Activated CD4-positive, alpha-beta T cell treated with anti-CD3 and anti-CD28 coated beads, Interleukin-2, amount 50 U/mL, for 24 hours (primary cell): ENCODE results near the gene SH3RF2.
A peak's percentile ranks its signal among the peaks of the same experiment; 100 is the strongest.
"Not testable (repeated sequence)": the region's sequence is repeated elsewhere in the genome, so short reads cannot be mapped to it uniquely, and the experiment has no call there.

ENCODE experiments used
- DNase-seq, 2 donors: peaks; one replicate each; pipeline ENCODE4 v3.0.0-alpha.2; 2020; ENCODE audit warnings: low read depth in 1 of 2, low spot score in 1 of 2

Gene SH3RF2

DNA sequence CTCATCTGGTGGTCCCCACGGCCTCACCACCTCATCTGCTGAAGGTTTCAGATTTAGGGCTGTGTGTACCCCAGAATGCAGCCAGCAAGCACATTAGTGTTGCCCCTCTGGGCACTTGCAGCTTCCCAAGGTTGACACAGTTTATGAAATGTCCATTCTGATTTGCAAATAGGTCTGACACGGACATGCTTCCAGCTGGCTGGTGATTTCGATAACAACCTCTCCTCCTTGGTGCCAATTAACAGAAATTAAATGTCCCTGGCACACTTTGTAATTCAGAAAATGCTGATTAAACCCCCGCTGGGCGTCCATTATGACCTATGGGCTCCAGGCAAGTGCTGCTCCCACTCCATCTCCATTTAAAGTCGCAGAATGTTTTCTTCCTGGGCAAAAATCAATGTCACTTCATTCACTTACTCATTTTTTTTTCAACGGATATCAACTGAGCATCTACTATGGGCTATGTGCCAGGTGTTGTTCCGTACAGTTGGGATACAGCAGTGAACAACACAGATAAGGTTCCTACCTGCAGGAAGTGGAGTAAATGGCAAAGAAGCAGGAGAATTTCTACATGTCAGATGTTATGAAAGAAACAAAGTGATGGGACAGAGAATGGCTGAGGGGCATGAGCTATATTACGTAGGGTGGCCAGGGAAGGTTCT, 137.0 kb downstream of the SH3RF2 start:
- DNase-seq, result no peak

DNA sequence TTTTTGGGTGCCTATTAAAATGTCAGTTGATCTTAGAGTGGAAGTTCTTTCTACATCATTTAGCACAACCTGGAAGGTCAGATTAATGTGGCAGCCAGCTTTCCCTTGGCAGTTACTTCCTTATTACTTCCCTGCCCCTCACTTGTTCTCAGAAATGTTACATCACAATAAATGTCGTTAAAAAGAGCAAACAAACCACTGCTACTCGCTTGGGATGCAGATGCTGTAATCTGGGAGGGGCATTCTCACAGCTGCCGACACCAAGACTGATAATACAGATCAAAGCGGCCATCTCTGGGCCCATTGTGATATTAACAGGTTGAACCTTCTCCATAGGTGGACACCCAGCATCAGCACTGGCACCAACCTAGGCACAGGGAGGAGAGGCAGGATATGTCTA, 139.7 kb downstream of the SH3RF2 start:
- DNase-seq, result no peak

DNA sequence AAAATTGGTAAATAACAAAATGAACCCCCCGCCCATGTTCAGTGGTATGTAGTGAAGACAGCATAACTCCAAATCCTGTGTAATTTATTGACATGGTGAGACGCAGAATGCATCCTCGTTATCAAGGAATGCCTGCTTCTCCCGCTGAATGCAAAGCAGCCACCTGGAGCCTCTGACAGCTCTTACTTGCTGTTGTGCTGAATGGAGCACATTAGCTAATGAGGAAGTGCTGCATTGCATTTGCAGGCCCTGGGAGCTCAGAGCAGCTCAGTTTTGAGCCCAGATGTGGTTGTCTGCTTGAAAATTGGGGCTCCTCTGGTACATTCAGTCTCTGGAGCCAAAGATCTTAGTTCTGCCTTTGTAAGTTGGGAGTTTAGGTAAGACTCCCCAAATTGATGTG, 140.1 kb downstream of the SH3RF2 start:
- DNase-seq, result no peak

DNA sequence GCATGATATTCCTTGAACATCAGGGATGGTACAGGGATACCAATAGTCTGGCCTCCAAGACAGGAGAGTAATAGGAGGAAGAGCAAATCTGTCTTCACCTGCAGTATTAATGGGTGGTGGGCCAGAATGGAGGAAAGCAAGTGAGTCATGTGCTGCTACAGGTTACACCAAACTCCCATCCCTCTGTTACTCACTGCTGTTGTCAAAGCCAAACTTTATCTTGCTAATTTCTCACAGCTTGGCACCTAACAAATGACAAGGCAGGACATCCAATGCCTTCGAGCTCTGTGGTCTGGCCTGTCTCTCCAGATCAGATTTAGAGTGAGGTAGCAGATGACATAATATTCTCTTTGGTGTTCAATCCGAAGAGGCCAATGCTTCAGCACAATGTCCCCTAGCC, 142.2 kb downstream of the SH3RF2 start:
- no peak for DNase-seq

DNA sequence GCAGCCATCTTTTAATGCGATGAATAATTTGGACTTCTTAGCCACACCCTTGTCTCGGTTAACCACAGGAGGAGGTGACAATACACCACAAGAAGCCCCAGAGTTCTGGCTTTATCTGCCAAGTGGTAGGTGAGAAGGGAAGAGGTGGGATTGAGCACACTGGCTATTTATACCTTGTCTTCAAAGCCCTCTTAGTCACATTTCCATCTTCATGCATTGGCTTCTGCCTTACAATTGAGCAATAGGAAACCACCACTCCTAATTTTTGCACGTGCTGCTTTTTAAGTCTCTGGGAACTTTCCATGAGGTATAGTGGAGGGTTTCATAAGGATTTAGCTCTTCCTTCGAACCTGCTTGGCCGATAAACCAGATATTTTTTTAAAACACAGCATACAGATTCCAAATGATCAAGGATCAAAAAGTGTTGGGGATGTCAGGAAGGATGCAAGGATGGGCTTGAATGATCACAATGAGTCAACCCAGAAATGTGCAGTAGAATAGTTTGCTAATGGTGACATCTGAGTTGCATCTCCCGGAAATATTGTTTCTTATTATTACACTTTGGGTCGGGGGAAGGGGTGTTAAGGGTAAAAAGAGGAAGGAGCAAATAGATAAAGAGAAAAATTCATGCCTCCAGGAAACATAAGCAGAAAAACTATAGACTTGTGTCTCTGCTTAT, 143.5 kb downstream of the SH3RF2 start:
- peak in 1 of 2 donors; percentile 1 for DNase-seq

DNA sequence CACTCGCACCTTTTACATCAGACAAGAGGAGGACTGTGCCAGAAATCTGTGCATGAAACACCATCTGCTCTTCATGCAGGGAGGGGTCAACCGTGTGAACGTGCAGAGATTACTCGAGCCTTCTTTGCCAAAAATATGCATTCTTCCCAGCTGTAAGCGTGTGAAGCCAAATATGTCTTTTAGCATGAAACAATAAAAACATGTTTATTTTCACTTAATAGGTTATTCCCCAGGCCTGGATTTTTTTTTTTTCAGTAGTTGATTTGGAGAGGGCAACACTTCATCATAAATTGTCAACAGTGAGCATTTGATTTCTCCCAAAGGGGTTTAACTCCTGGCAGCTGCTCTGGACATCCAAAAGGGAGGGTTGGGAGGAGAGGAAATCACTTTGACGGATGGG, 145.2 kb downstream of the SH3RF2 start:
- DNase-seq, result no peak

DNA sequence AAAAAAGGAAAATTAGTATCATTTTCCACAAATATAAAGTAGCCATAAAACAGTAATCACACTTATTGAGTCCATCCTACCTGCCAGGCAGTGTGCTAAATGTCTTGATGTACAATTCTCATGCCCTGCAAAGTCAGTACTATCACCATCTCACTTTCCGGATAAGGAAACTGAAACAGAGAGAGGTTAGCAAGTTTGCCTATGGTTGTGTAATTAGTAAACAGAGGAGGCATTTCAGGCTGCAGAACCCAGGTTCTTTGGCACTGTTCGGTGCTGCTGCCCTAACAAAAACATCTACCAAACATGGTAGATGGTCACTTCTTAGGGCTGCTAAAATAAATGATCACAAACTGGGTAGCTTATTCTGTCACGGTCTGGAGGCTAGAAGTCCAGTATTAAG, 146.4 kb downstream of the SH3RF2 start:
- no peak for DNase-seq

DNA sequence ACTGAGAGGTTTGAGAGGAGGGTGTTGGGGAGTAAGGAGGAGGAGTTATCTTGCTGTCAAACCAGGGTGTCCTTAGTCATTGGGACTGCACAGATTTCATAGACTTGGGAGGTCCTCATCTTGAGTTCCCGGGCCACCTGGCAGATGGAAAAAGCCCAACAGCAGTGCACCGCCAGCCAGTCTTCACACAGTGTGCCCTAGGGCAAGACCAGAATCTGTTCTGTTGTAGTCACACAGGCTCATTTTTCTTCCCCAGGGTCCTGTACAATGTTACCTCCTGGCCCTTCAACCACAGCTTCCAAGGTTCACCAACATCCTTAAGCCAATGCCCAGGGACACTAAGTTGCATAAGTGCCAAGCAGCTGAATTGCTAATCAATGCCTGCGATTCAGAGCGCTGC, 148.0 kb downstream of the SH3RF2 start:
- no peak for DNase-seq

DNA sequence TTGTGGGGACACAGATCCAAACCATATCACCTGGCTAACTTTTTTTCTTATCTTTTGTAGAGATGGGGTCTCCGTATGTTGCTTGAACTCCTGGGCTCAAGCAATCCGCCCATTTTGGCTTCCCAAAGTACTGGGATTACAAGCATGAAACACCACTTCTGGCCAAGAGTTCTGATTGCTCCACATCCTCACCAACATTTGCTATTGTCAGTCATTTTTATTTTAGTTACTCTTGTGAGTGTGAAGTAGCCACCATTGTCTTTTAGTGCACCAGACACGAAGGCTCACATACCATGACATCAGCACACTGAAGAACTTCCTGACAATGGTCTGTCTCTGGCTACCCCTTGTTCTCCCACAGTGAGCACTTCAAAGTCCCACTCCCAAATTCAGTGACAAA, 151.7 kb downstream of the SH3RF2 start:
- DNase-seq, result no peak

DNA sequence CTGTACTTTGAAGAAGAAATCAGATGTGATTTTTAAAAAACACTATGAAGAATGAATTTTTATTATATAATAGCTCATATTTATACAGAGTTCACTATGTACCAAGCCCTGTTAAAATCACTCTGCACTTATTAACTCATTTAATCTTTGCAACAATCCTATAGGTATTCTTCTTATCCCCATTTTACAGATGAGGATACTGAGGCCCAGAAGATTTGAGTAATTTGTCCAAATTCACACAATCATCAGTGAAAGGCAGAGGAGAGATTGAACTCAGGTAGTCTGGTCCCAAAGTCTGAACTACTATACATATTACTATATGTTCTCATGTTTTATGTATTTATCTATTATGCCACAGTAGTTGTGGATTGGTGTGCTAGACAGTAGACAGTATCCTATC, 152.9 kb downstream of the SH3RF2 start:
- DNase-seq, result no peak

DNA sequence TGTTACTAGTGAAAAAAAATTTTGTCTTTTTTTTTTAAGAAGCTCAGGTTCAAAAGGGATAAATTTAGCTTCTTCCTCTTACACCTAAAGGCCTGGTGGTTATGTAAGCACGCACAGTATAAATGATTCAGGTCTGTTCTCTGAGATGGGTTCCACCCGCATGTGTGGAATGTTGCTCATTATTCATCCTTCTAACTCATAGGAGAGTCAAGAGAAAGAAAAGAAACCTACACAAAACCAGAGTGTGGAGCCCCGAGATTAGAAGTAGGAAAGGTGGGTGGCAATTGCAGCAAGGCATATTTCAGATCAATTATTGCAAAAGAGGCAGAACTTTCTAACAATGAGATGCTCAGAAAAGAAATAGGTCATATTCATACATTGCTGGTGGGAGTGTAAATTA, 155.5 kb downstream of the SH3RF2 start:
- DNase-seq, result no peak

DNA sequence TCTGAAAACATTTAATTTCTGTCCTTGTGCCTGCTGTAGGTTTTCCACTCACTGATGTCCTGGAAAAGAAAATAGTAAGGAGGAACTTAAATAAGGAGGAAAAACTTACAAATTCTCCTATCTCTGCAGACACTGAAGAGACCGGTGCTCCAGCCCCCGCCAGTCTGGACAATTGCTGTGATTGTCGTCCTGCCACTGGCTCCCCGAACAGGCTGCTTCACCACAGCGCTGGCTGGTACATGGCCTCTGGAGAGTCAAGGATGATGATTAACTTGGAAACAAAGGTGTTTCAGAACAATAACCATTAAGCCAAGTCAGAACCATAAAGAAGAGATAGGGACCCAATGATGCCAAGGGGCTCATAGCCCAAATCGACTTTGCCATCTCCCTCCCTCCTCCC, 161.7 kb downstream of the SH3RF2 start:
- no peak for DNase-seq

DNA sequence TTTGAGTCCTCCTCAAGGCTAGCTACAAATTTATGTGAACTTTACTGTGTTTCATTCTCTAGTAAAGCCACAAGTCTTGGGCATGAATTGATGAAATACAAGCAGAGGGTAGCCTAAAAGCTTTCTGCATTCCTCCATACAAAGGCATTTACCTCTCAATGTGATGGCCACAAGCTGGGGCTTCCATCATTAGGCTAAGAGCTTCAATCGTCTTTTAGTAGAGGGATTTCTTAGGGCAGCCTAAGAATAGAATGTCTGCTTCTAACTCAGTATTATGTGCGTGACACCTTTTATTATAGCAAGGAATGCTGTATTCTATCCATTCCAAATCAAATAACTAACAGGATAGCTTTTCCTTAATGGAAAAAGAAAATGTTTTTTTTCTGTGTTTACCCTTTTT, 165.3 kb downstream of the SH3RF2 start:
- DNase-seq, result no peak

DNA sequence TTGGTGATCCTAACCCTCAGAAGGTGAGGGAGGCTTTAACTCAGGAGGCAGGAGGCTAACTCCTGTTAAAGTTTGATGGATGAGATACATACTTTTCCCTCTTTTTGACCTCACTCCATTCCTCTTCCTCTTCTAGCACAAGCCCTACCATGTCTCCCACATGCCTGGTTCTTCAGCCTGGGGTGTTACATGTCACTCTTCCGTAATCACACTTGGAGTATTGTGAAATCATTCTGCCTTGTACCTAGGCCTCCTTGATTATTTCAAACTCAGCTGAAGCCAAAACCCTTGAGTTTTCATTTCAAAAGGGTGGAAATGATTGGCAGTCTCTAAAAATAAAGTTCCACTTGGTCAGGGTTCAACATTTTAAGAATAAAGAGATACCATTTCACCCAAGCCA, 167.2 kb downstream of the SH3RF2 start:
- DNase-seq, result no peak

DNA sequence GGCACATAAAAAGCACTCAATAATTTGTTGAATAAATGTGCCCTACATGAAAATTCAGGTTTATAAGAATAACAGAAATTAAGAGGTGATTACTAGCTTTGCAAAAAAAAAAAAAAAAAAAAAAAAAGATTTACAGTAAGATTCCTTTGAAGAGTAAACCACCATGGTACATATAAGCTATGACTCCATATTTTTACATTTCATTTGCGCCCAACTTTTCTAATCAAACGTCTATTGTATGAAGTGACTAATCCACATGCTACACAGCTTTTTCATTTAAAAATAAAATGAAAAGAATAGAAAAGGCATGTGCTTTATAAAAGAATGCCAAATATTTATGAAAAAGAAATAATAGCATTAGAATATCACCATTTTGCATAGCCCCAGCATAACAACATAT, 169.1 kb downstream of the SH3RF2 start, which contains the start of gene PLAC8L1:
Gene PLAC8L1, minus strand, starts transcription at position 101 of the 400 bp plus-strand sequence. CDS start 1,266 bp downstream, outside the sequence.
- DNase-seq, result no peak

DNA sequence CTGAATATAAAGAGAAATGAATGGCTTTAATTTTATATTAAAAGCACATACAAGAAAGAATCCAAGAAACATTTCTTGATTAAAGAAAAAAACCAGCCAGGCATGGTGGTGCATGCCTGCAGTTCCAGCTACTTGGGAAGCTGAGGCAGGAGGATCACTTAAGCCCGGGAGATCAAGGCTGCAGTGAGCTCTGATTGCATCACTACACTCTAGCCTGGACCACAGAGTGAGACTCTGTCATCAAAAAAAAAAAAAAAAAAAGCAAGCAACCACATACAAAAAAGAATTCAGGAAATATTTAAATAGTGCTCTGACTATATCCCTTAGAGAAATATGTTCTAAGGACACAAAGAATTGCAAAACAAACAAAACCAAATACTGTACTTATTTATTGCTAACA, 171.5 kb downstream of the SH3RF2 start:
- no peak for DNase-seq

DNA sequence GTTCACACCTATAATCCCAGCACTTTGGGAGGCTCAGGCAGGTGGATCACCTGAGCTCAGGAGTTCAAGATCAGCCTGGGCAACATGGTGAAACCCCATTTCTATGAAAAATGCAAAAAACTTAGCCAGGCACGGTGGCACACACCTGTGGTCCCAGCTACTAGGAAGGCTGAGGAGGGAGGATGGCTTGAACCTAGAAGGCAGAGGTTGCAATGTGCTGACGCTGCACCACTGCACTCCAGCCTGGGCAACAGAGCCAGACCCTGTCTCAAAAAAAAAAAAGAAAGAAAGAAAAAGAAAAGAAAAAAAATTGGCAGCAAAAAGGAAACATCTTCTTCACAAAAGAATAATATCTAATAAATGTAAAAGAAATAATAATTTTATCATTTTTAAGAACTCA, 172.5 kb downstream of the SH3RF2 start:
- DNase-seq, result not testable (repeated sequence)

DNA sequence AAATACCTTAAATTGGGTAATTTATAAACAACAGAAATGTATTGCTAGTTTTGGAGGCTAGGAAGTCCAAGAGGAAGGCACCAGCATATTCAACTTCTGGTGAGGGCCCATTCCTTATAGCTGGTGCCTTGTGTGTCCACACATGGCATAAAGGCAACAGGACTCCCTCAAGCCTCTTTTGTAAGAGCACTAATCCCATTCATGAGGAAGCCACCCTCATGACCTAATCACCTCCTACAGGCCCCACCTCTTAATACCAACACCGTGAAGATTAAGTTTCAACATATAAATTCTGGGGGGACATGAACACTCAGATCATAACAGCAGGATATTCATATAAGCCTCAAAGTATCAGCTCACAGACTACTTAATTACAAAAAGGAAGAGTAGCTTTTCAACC, 173.0 kb downstream of the SH3RF2 start:
- DNase-seq, result no peak

DNA sequence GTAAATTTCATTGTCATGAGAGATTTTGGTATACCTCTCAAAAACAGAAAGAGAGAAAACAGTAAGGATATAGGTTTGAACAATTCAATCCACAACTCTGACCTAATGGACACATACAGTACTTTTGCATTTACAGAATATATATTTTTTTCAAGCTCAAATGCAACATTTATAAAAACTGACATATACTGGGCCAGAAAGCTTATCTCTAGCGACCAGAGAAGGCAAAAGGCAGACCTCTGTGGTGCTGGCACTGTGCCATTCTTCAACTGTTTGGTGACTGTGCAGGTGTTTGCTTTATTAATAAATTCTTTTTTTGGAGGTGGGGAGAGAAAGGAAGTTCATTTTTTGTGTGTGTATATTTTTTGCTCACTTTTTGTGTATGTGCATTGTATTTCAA, 175.0 kb downstream of the SH3RF2 start:
- no peak for DNase-seq

DNA sequence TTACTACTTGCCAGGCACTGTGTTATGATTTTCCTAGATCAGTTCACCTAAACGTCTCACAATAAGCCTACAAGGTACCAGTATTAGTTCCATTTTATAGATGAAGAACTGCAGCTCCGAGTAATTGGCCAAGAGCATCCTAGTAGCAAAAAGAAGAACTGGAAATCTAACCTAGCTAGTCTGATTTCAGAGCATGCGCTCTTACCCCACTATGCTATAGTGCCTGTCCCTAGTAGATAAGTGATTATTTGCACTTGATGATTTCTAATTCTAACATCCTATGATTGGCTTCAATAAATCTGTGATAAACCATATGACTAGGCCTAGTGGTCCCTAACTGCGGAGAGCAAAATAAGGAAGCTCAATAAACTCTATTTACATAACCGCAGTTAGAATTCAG, 176.1 kb downstream of the SH3RF2 start:
- DNase-seq, result no peak
